SIG-M5 treated with dmso at 0.1 percent for 504 hours (cell line): ENCODE data around the gene INPP5F.
"Not testable (repeated sequence)": the region's sequence is repeated elsewhere in the genome, so short reads cannot be mapped to it uniquely, and the experiment has no call there.

ENCODE experiments used
- DNase-seq: peaks from one replicate; lab custom pipeline; 2025; ENCODE audit not compliant: unreplicated experiment; lab: John Stamatoyannopoulos, UW

The INPP5F gene

GRCh38 chr10:119742947-119743648 lies 17.2 kb downstream of the INPP5F start:
- DNase-seq: no peak

- no peak for DNase-seq
Observed at GRCh38 chr10:119747940-119748339, 22.1 kb downstream of the INPP5F start.

DNA sequence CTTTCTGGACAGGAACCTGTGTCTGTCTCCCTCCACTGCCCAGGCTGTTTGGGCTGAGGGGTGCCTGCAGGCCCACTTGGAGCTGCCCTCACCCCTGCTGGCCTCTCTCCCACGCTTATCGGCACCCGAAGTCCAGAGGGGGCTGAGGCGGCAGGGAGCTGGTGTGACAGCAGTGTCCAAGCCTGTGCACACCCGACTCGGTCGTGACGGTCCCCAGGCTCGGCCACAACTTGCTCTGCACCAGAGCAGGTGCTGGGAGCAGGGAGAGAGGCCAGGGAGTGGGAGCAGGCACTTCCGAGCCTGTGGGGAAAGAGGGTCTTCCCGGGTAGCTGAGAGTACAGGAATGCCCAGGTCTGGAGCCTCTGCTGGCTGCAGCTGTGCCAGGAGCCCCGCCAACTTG lies 23.0 kb downstream of the INPP5F start:
- DNase-seq: no peak

- no peak for DNase-seq
Observed at GRCh38 chr10:119749455-119749854, 23.6 kb downstream of the INPP5F start.

GRCh38 chr10:119750391-119751230 lies 24.8 kb downstream of the INPP5F start:
- DNase-seq: peak; percentile 74

- no peak for DNase-seq
Observed at GRCh38 chr10:119753309-119753708, 27.5 kb downstream of the INPP5F start.

DNA sequence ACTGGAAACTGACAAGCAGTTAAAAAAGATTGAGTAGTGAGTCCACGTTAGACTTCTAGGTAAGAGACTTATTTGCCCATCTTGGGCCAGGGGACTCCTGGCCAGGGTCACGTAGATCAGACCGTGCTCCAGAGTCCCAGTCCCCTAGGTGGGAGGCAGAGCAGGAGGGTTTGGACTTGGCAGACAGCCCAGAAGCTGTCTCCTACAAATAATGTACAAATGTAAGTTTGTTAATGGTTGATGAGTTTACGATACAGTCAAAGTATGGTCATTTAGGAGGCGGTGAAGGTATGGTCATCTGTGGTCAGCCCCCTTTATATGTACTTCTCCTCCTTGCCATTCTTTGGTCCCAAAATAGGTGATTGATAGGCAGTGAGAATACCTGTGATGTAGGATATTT lies 28.2 kb downstream of the INPP5F start:
- DNase-seq: no peak

GRCh38 chr10:119754936-119755335 lies 29.1 kb downstream of the INPP5F start:
- DNase-seq: no peak

- DNase-seq: no peak
Observed at GRCh38 chr10:119755446-119755845, 29.6 kb downstream of the INPP5F start.

GRCh38 chr10:119758448-119759195 lies 32.8 kb downstream of the INPP5F start:
- DNase-seq: no peak

DNA sequence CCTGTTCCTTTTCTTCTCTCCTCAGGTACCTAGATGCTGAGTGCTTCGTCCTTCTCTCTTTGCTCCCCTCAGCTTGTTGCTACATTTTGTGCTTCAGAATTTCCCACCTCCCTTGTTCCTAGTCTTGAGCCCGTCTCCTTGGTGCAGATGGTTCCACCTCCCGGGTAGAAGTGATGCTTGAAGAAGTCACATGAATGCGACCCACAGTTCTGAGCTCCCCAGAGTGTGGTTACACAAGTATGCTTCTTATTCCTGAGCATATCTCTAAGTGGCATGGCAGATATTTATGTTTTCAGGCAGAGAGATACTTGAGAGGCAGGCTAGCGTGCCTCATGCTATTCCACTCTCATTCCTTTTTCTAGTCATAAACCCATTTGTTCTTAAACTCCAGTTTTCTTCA lies 34.0 kb downstream of the INPP5F start:
- DNase-seq: no peak

- DNase-seq: no peak
Observed at GRCh38 chr10:119761106-119761505, 35.3 kb downstream of the INPP5F start.

- DNase-seq: no peak
Observed at GRCh38 chr10:119762035-119762434, 36.2 kb downstream of the INPP5F start.

DNA sequence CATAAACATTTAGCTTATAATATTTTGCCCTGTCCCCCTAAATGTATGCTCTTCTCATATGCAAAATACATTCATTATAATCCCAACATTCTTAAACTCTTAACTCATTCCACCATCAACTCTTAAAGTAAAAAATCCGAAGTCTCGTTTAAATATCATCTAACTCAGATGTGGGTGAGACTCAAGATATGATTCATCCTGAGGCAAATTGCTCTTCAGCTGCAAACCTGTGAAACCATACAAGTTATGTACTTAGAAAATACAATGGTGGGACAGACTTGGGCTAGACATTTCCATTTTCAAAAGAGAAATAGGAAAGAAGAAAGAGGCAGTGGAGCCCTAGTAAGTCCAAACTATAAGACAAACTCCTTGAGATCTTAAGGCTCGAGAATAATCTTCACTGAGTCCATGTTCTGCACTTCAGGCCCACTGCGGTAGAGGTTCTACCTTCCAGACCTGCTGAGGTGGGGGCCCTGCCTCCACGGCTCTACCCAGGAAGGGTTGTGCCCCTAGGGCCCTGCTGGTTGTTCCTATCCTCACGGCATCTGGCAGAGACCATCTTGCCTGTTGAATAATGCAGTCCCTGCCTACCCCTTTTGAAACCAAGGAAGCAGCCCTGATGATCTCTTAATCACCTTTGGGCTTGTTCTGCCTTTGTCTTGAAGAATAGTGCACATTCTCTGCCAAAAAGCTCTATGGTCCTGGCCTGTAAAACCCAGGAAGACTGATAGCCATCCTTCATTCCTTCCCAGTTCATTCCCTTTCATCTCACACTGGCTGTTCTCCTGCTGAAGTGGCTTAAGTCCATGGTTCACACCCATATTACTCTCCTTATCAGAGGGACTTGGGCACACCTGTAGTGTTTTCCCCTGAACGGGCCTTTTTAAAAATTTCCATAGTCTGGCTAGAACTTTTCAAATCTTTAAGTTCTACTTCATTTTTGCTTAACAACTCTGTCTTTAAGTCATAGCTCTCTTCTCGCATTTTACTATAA lies 37.3 kb downstream of the INPP5F start:
- DNase-seq: no peak

GRCh38 chr10:119768455-119769094 lies 42.7 kb downstream of the INPP5F start:
- no peak for DNase-seq

- DNase-seq: no peak
Observed at GRCh38 chr10:119769886-119770285, 44.0 kb downstream of the INPP5F start.

- DNase-seq: no peak
Observed at GRCh38 chr10:119770928-119771327, 45.1 kb downstream of the INPP5F start.

DNA sequence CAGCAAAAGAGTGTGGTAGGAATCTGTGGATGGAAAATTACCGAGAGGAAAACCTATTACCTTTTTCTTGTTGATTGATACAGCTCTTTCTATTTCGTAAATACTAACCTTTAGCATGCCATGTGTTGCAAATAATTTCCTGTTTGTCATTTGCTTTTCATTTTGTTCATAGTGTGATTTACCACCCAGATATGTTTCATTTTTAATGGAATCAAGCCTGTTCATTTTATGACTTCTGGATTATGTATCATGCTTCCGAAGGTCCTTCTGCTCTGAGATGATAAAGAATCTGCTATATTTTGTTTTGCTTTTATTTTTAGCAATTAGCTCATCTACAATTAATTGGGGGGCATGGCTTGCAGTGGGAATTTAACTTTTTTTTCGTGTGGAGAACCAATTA lies 46.5 kb downstream of the INPP5F start:
- DNase-seq: no peak

GRCh38 chr10:119773041-119773440 lies 47.2 kb downstream of the INPP5F start:
- DNase-seq: not testable (repeated sequence)

DNA sequence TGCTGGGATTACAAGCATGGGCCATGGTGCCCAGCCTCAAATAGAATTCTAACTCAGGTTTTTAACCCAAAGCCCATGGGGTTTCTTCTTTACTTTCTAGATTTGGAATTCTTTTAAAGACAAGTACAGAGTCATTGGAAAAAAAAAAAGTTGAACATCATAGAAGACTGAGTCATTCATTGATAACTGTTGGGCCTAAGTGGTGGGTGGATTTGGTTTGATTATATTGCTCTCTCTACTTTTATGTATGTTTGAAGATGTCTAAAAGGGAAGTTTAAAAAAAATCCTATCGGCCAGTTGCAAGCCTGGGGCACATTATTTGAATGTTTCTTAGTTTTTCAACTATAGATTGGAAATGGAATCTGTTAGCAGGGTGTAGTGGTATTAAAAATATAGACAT lies 49.7 kb downstream of the INPP5F start:
- DNase-seq: no peak
